H1 (cell line): ENCODE measurements around the gene LDAH. TPM values are rescaled to one million over a fixed set of nuclear protein-coding genes. Genes with fewer than 3 reads are reported as not detected.

Experiments used
- CTCF ChIA-PET: fragments of 300-600 bp; sonication (Branson Sonifier 250); formaldehyde crosslinking; loops from one replicate; lab custom pipeline; 2021; ENCODE audit not compliant: partially characterized antibody; lab: Charles Lee
- POLR2A ChIA-PET: fragments of 300-600 bp; sonication (Branson Sonifier 250); formaldehyde crosslinking; loops from one replicate; lab custom pipeline; 2021; ENCODE audit warnings: inconsistent platforms; ENCODE audit not compliant: partially characterized antibody; lab: Charles Lee
- DNase-seq, 2 experiments: peaks; one replicate each; pipeline versions ENCODE4 v3.0.0 to v3.0.0-alpha.2; 2010 to 2022; ENCODE audit warnings: low spot score in 2 of 2, low read depth in 1 of 2, mixed read lengths in 1 of 2
- FAIRE-seq: peaks from 2 replicates; lab custom pipeline; 2011; peaks lifted over from hg19 to GRCh38; lab: Jason Lieb, UNC
- H2AFZ ChIP-seq: 2 replicates; pipeline ENCODE4 v1.8.1; 2012; ENCODE audit warnings: low read length, inconsistent platforms
- H2AK5ac ChIP-seq: 2 replicates; pipeline ENCODE4 v1.6.1; 2013; ENCODE audit warnings: low read depth, low read length
- H2BK120ac ChIP-seq: replicated peaks from 2 replicates; pipeline ENCODE3; 2013; ENCODE audit warnings: low read depth, low read length, inconsistent platforms
- H2BK12ac ChIP-seq: 2 replicates; pipeline ENCODE4 v1.6.1; 2013; ENCODE audit warnings: low read depth, low read length
- H2BK15ac ChIP-seq: 2 replicates; pipeline ENCODE4 v1.6.1; 2013; ENCODE audit warnings: low read length
- H2BK20ac ChIP-seq: 2 replicates; pipeline ENCODE4 v1.6.1; 2013; ENCODE audit warnings: low read length
- H2BK5ac ChIP-seq: 2 replicates; pipeline ENCODE4 v1.6.1; 2013; ENCODE audit warnings: low read depth, low read length
- H3K14ac ChIP-seq: 2 replicates; pipeline ENCODE4 v1.6.1; 2013; ENCODE audit warnings: inconsistent platforms; ENCODE audit not compliant: insufficient read length
- H3K18ac ChIP-seq: 2 replicates; pipeline ENCODE4 v1.6.1; 2013; ENCODE audit warnings: low read length; ENCODE audit errors: extremely low read depth
- H3K23ac ChIP-seq: 2 replicates; pipeline ENCODE4 v1.6.1; 2013; ENCODE audit warnings: inconsistent platforms; ENCODE audit not compliant: insufficient read length
- H3K23me2 ChIP-seq: 2 replicates; pipeline ENCODE4 v1.6.1; 2013; ENCODE audit warnings: low read depth, low read length
- H3K27ac ChIP-seq: 2 replicates; pipeline ENCODE4 v1.6.1; 2011; ENCODE audit warnings: low read depth, low read length, inconsistent platforms
- H3K27me3 ChIP-seq, 4 experiments: replicated peaks in 1 of 4; 1 replicate in 1 of 4; 2 replicates in 3 of 4; pipeline versions ENCODE4 v1.6.1 to v1.8.1; 2011 to 2013; ENCODE audit warnings: low read length in 3 of 4, mild to moderate bottlenecking in 3 of 4, inconsistent platforms in 2 of 4, mixed read lengths in 2 of 4, moderate library complexity in 1 of 4; ENCODE audit not compliant: control insufficient read depth in 3 of 4, insufficient read depth in 3 of 4; ENCODE audit errors: extremely low read depth in 1 of 4
- H3K36me3 ChIP-seq, 4 experiments: 2 replicates each; pipeline versions ENCODE4 v1.6.1 to v1.8.1; 2011 to 2013; ENCODE audit warnings: mild to moderate bottlenecking in 4 of 4, low read length in 3 of 4, moderate library complexity in 2 of 4, control low read depth in 1 of 4, inconsistent platforms in 1 of 4; ENCODE audit not compliant: insufficient read depth in 4 of 4, control insufficient read depth in 2 of 4
- H3K4ac ChIP-seq: replicated peaks from 2 replicates; pipeline ENCODE3; 2013; ENCODE audit warnings: low read length, low read depth, mixed read lengths, inconsistent platforms; ENCODE audit not compliant: insufficient read length
- H3K4me1 ChIP-seq, 4 experiments: replicated peaks in 1 of 4; 1 replicate in 1 of 4; 2 replicates in 3 of 4; pipeline versions ENCODE4 v1.6.1 to v1.8.1; 2011 to 2013; ENCODE audit warnings: low read length in 3 of 4, inconsistent platforms in 2 of 4, mixed read lengths in 1 of 4; ENCODE audit not compliant: insufficient read depth in 4 of 4, control insufficient read depth in 3 of 4
- H3K4me2 ChIP-seq, 2 experiments: 2 replicates each; pipeline versions ENCODE4 v1.6.1 to v1.8.1; 2011 to 2013; ENCODE audit warnings: low read depth in 2 of 2, low read length in 2 of 2, control low read depth in 1 of 2, inconsistent platforms in 1 of 2, mild to moderate bottlenecking in 1 of 2; ENCODE audit not compliant: insufficient read depth in 1 of 2
- H3K4me3 ChIP-seq, 4 experiments: fragments of 200-600, 300-600 bp in 1 of 4; sonication (generic), shearing (Covaris generic), sonication (Bioruptor Twin) in 1 of 4; 2 replicates each; pipeline versions ENCODE4 v1.5.1 to v1.8.1; 2011 to 2016; ENCODE audit warnings: low read length in 4 of 4, low read depth in 3 of 4, control low read depth in 2 of 4, inconsistent platforms in 2 of 4, mild to moderate bottlenecking in 2 of 4, mixed read lengths in 1 of 4, moderate library complexity in 1 of 4; ENCODE audit not compliant: insufficient read depth in 2 of 4; ENCODE audit errors: extremely low read depth in 1 of 4
- H3K56ac ChIP-seq: replicated peaks from 2 replicates; pipeline ENCODE3; 2013; ENCODE audit warnings: low read depth, mild to moderate bottlenecking, mixed read lengths, low read length, inconsistent platforms; ENCODE audit not compliant: insufficient read length
- H3K79me1 ChIP-seq: 2 replicates; pipeline ENCODE4 v1.6.1; 2013; ENCODE audit warnings: low read depth, low read length, control low read depth
- H3K79me2 ChIP-seq, 2 experiments: 2 replicates each; pipeline versions ENCODE4 v1.6.1 to v1.8.1; 2012 to 2013; ENCODE audit warnings: low read length in 2 of 2, mild to moderate bottlenecking in 2 of 2, inconsistent platforms in 1 of 2; ENCODE audit not compliant: insufficient read depth in 2 of 2, control insufficient read depth in 1 of 2
- H3K9ac ChIP-seq, 4 experiments: replicated peaks in 1 of 4; 1 replicate in 1 of 4; 2 replicates in 3 of 4; pipeline versions ENCODE4 v1.6.1 to v1.8.1; 2011 to 2013; ENCODE audit warnings: low read depth in 3 of 4, low read length in 3 of 4, control low read depth in 2 of 4, mild to moderate bottlenecking in 2 of 4, moderate library complexity in 2 of 4, inconsistent platforms in 1 of 4; ENCODE audit errors: extremely low read depth in 1 of 4
- H3K9me3 ChIP-seq, 2 experiments: 2 replicates each; pipeline versions ENCODE4 v1.6.1 to v1.8.1; 2012 to 2013; ENCODE audit warnings: mild to moderate bottlenecking in 2 of 2, moderate library complexity in 2 of 2, control low read depth in 1 of 2, inconsistent platforms in 1 of 2, low read depth in 1 of 2, low read length in 1 of 2, mixed read lengths in 1 of 2; ENCODE audit not compliant: insufficient read depth in 2 of 2
- H4K20me1 ChIP-seq, 2 experiments: replicated peaks in 1 of 2; 2 replicates each; pipeline versions ENCODE3 to v1.8.1; 2011 to 2013; ENCODE audit warnings: inconsistent platforms in 2 of 2, low read length in 2 of 2, mild to moderate bottlenecking in 1 of 2; ENCODE audit not compliant: insufficient read depth in 2 of 2, control insufficient read depth in 1 of 2
- H4K5ac ChIP-seq: 2 replicates; pipeline ENCODE4 v1.6.1; 2013; ENCODE audit warnings: low read length, low read depth, mixed read lengths, inconsistent platforms; ENCODE audit not compliant: insufficient read length
- H4K8ac ChIP-seq: 2 replicates; pipeline ENCODE4 v1.8.0; 2013; ENCODE audit warnings: mild to moderate bottlenecking, moderate library complexity, low read length, inconsistent platforms; ENCODE audit not compliant: insufficient read depth; ENCODE audit errors: extremely low read depth
- H4K91ac ChIP-seq: replicated peaks from 2 replicates; pipeline ENCODE3; 2013; ENCODE audit warnings: low read length, mixed read lengths, inconsistent platforms; ENCODE audit not compliant: insufficient read length
- CEBPB ChIP-seq: IDR thresholded peaks from 2 replicates; pipeline ENCODE4 v1.6.1; 2012; ENCODE audit warnings: low read depth, low read length
- KDM4A ChIP-seq: IDR thresholded peaks from one replicate; pipeline ENCODE4 v1.7.1; 2012; ENCODE audit warnings: low read depth, mild to moderate bottlenecking, moderate library complexity, low read length, inconsistent platforms; ENCODE audit not compliant: severe bottlenecking
- TBP ChIP-seq: IDR thresholded peaks from 2 replicates; pipeline ENCODE4 v1.6.1; 2011; ENCODE audit warnings: low read depth, low read length, improper control_type of control experiment
- WGBS, 2 experiments: shearing (Covaris generic) in 1 of 2; methylation state at CpG; one replicate each; pipeline versions ENCODE4 v1.1.6 to v1.1.7; 2013 to 2015; ENCODE audit warnings: low lambda C conversion rate in 2 of 2, mixed read lengths in 2 of 2, inconsistent platforms in 1 of 2, low coverage in 1 of 2, missing lambda C conversion rate in 1 of 2; ENCODE audit not compliant: insufficient replicate concordance in 2 of 2, insufficient coverage in 1 of 2, insufficient read length in 1 of 2; ENCODE audit errors: extremely low coverage in 1 of 2, missing lambda C conversion rate in 1 of 2; 5-methylcytosine and 5-hydroxymethylcytosine counted together
- polyA plus RNA-seq, 7 experiments: library from polyadenylated mRNA; depleted of rRNA in 3 of 7; stranded (reverse) in 5 of 7; unstranded in 2 of 7; fragments of >200 nt in 5 of 7; fragments of 200-250 nt in 2 of 7; gene quantifications; 1 replicate in 5 of 7; 2 replicates in 1 of 7; 4 replicates in 1 of 7; pipeline versions ENCODE4 v1.2.1 to v1.2.3, GENCODE V29; 2011 to 2013; ENCODE audit warnings: missing spikeins in 2 of 7, mixed read lengths in 2 of 7
- total RNA-seq: library from RNA; stranded (reverse); fragmentation: NEBNext Ultra II Directional; extraction: Animal tissue kit (Norgen Biotek cat#: 25700); gene quantifications from 2 replicates; pipeline ENCODE4 v1.2.1, GENCODE V29; 2021

LDAH gene
- total and polyA plus RNA-seq, 2 of the 8 experiments (the other 6 are each of a cell fraction or from before 2014, with no cell fraction given), result 10.9 to 26.3 TPM

- Histone ChIP-seq H3K56ac (no peak overlapping the region), H3K23ac (no peak overlapping the region), H2BK20ac (no peak overlapping the region), H4K20me1 (no peaks in the 10 kb centered on the region), H3K27ac (no peak overlapping the region), H2BK5ac (no peak overlapping the region), H3K23me2 (no peaks in the 10 kb centered on the region; the same call in 1 of the 2 replicates), H4K5ac (no peak overlapping the region)
- CTCF ChIA-PET, result interaction anchor here (1.4 kb wide), 1 partner anchor 81 kb away, joined by 8 read pairs; no protein-coding TSS in a partner anchor
- FAIRE-seq, result no peak
- TF ChIP-seq CEBPB (no peak), TBP (no peak), KDM4A (no peak)
- TF ChIP-seq, all 59 proteins: peak for 0
- Histone ChIP-seq H3K36me3 (no peaks in the 10 kb centered on the region), H4K91ac (no peak overlapping the region), H3K4me1 (no peaks in the 10 kb centered on the region), H2AFZ (no peak overlapping the region), H2BK12ac (no peak overlapping the region), H3K14ac (no peak overlapping the region), H2BK120ac (no peak overlapping the region), H2BK15ac (no peak overlapping the region), H3K79me2 (no peaks in the 10 kb centered on the region), H3K9ac (no peak overlapping the region), H2AK5ac (no peak overlapping the region), H3K9me3 (peaks cover 5 to 10% of the 10 kb centered on the region in 2 experiments; a peak in 2 of 4 replicates), H3K4me2 (no peak overlapping the region), H3K18ac (no peak overlapping the region), H3K4ac (no peak overlapping the region), H4K8ac (no peak overlapping the region), H3K27me3 (no peaks in the 10 kb centered on the region), H3K79me1 (no peaks in the 10 kb centered on the region), H3K4me3 (no peak overlapping the region)
- 77% methylated on average over 6 of the region's 6 CpGs; no CpG with 5 or more reads in 1 of the 2 experiments for WGBS, 2 experiments
- POLR2A ChIA-PET, result interaction anchor here (0.5 kb wide), 1 partner anchor 187 kb away, joined by 3 read pairs; no protein-coding TSS in a partner anchor
- DNase-seq, result no peak
Observed at GRCh38 chr2:20862850-20863249, 39.9 kb upstream of the LDAH start.
